ENCODE data around the gene DUSP19. TPM values are rescaled to one million over a fixed set of nuclear protein-coding genes. Genes with fewer than 3 reads are reported as not detected.

Gene DUSP19
- total and polyA plus RNA-seq, 2 of the 13 experiments (the other 11 are each of a cell fraction or from before 2014, with no cell fraction given), result 1.3 to 1.9 TPM

GRCh38 chr2:183124222-183124956 lies 45.8 kb downstream of the DUSP19 start, which contains the start of gene NUP35 (continued):
- no peak for TF ChIP-seq FOXO4 (CRISPR knock-in tag; conservative IDR thresholded peaks at IDR 0.05)
- TF ChIP-seq PITX1 (CRISPR knock-in tag; IDR thresholded peaks at IDR 0.05), result peak; percentile 53
- peak; percentile 68; the same call in 1 of the 2 replicates for TF ChIP-seq GATA4 (IDR thresholded peaks at IDR 0.05; ENCODE audit: borderline replicate concordance, low read depth)
- TF ChIP-seq HDAC6 (IDR thresholded peaks at IDR 0.05; ENCODE audit: low read depth, low read length), result no peak
- no peak for TF ChIP-seq CREB3 (CRISPR knock-in tag; IDR thresholded peaks at IDR 0.05)
- peak; percentile 63; the same call in 1 of the 2 replicates for TF ChIP-seq PHF21A (CRISPR knock-in tag; IDR thresholded peaks at IDR 0.05)
- TF ChIP-seq CCAR2 (optimal IDR thresholded peaks at IDR 0.05; ENCODE audit: low read depth, low read length), result no peak
- no peak for TF ChIP-seq SAFB2 (CRISPR knock-in tag; IDR thresholded peaks at IDR 0.05; ENCODE audit: borderline replicate concordance, low read depth)
- peak; percentile 50; the same call in 1 of the 2 replicates for TF ChIP-seq IKZF5 (CRISPR knock-in tag; IDR thresholded peaks at IDR 0.05)
- TF ChIP-seq ZNF496 (CRISPR knock-in tag; IDR thresholded peaks at IDR 0.05; ENCODE audit: insufficient replicate concordance), result no peak
- TF ChIP-seq ZNF660 (CRISPR knock-in tag; IDR thresholded peaks at IDR 0.05; ENCODE audit: borderline replicate concordance, low read depth), result no peak
- peak; percentile 24; the same call in 1 of the 2 replicates for TF ChIP-seq ZBTB38 (CRISPR knock-in tag; IDR thresholded peaks at IDR 0.05)
- no peak for TF ChIP-seq RNF219 (CRISPR knock-in tag; IDR thresholded peaks at IDR 0.05)
- no peak for TF ChIP-seq HNRNPUL1 (IDR thresholded peaks at IDR 0.05; ENCODE audit: low read depth, low read length)
- TF ChIP-seq USF2 (IDR thresholded peaks at IDR 0.05; ENCODE audit: low read depth, low read length), result no peak
- TF ChIP-seq USF2 (CRISPR knock-in tag; IDR thresholded peaks at IDR 0.05; ENCODE audit: borderline replicate concordance), result peak; percentile 34; the same call in 1 of the 2 replicates
- peak; percentile 74; the same call in 1 of the 2 replicates for TF ChIP-seq KDM5A (IDR thresholded peaks at IDR 0.05; ENCODE audit: borderline replicate concordance, low read length)
- no peak for TF ChIP-seq ZNF713 (CRISPR knock-in tag; IDR thresholded peaks at IDR 0.05)
- peak; percentile 93 for TF ChIP-seq ZNF33A (CRISPR knock-in tag; IDR thresholded peaks at IDR 0.05; ENCODE audit: borderline replicate concordance)
- TF ChIP-seq MTF1 (CRISPR knock-in tag; IDR thresholded peaks at IDR 0.05), result 0 out of 2 replicates have a peak, but pooled peaks have one; percentile 21
- TF ChIP-seq PTBP1 (IDR thresholded peaks at IDR 0.05; ENCODE audit: low read depth, low read length, poor library complexity, severe bottlenecking), result no peak
